Stimulated activated CD4-positive, alpha-beta T cell treated with anti-CD3 and anti-CD28 coated beads, Interleukin-1b, Interleukin-23, amount 100 ng/mL, for 24 hours (primary cell): ENCODE results near the gene PIGV.
A peak's percentile ranks its signal among the peaks of the same experiment; 100 is the strongest.

Experiments
- DNase-seq, 4 experiments: peaks; one replicate each; pipeline ENCODE4 v3.0.0-alpha.2; 2020; ENCODE audit warnings: low read depth in 4 of 4, low spot score in 1 of 4

The PIGV gene

GRCh38 chr1:26787706-26788514 is at the start of gene PIGV:
Gene PIGV, plus strand, starts transcription at chr1:26787950. Its CDS starts 2,866 bp downstream, at chr1:26790816.
- peak; percentile 76 to 83 (median 78) for DNase-seq

- no peak for DNase-seq
Measured at GRCh38 chr1:26739329-26739914, 48.3 kb upstream of the PIGV start.

GRCh38 chr1:26740023-26740634 is 47.6 kb upstream of the PIGV start:
- DNase-seq: no peak

- no peak for DNase-seq
Measured at GRCh38 chr1:26740952-26741351, 46.8 kb upstream of the PIGV start.

GRCh38 chr1:26743426-26744059 is 44.2 kb upstream of the PIGV start:
- DNase-seq: no peak

GRCh38 chr1:26744075-26744959 is 43.4 kb upstream of the PIGV start:
- peak; percentile 44 to 71 (median 56) for DNase-seq

- no peak for DNase-seq
Measured at GRCh38 chr1:26745191-26745590, 42.6 kb upstream of the PIGV start.

- no peak for DNase-seq
Measured at GRCh38 chr1:26747048-26747447, 40.7 kb upstream of the PIGV start.

- no peak for DNase-seq
Measured at GRCh38 chr1:26748351-26748750, 39.4 kb upstream of the PIGV start.

GRCh38 chr1:26749458-26749857 is 38.3 kb upstream of the PIGV start:
- no peak for DNase-seq

- no peak for DNase-seq
Measured at GRCh38 chr1:26750428-26750827, 37.3 kb upstream of the PIGV start.

GRCh38 chr1:26752519-26752918 is 35.2 kb upstream of the PIGV start:
- DNase-seq: no peak

- no peak for DNase-seq
Measured at GRCh38 chr1:26754086-26754874, 33.5 kb upstream of the PIGV start.

GRCh38 chr1:26758358-26758757 is 29.4 kb upstream of the PIGV start:
- no peak for DNase-seq

- DNase-seq: no peak
Measured at GRCh38 chr1:26759531-26759930, 28.2 kb upstream of the PIGV start.

GRCh38 chr1:26761217-26761616 is 26.5 kb upstream of the PIGV start:
- DNase-seq: no peak

GRCh38 chr1:26767714-26768113 is 20.0 kb upstream of the PIGV start:
- no peak for DNase-seq

- DNase-seq: no peak
Measured at GRCh38 chr1:26768755-26769154, 19.0 kb upstream of the PIGV start.

GRCh38 chr1:26771285-26771642 is 16.5 kb upstream of the PIGV start:
- no peak for DNase-seq

- no peak for DNase-seq
Measured at GRCh38 chr1:26771643-26772321, 16.0 kb upstream of the PIGV start.
